ENCODE measurements around the gene ARSK.

Gene ARSK

DNA sequence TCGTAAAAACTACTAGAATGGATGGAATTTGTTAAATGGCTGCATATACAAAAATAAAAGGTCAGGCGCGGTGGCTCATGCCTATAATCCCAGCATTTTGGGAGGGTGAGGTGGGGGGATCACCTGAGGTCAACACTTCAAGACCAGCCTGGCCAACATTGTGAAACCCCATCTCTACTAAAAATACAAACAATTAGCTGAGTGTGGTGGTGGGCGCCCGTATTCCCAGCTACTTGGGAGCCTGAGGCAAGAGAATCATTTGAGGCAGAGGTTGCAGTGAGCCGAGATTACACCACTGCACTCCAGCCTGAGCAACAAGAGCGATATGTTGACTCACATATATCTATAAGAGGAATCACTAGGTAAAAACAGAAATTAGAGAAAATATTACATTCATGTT, 55.6 kb downstream of the ARSK start (continued):
- TF ChIP-seq, protein P1, sequence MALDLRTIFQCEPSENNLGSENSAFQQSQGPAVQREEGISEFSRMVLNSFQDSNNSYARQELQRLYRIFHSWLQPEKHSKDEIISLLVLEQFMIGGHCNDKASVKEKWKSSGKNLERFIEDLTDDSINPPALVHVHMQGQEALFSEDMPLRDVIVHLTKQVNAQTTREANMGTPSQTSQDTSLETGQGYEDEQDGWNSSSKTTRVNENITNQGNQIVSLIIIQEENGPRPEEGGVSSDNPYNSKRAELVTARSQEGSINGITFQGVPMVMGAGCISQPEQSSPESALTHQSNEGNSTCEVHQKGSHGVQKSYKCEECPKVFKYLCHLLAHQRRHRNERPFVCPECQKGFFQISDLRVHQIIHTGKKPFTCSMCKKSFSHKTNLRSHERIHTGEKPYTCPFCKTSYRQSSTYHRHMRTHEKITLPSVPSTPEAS (tag by site-specific recombination; IDR thresholded peaks at IDR 0.05), result no peak
- TF ChIP-seq ZNF544 (tag by site-specific recombination; IDR thresholded peaks at IDR 0.05), result no peak
- TF ChIP-seq ZNF391 (tag by site-specific recombination; IDR thresholded peaks at IDR 0.05; ENCODE audit: borderline replicate concordance, low read depth), result no peak
- TF ChIP-seq ZNF521 (tag by site-specific recombination; IDR thresholded peaks at IDR 0.05), result no peak
- no peak for TF ChIP-seq IKZF3 (tag by site-specific recombination; IDR thresholded peaks at IDR 0.05)
- TF ChIP-seq, protein P2, sequence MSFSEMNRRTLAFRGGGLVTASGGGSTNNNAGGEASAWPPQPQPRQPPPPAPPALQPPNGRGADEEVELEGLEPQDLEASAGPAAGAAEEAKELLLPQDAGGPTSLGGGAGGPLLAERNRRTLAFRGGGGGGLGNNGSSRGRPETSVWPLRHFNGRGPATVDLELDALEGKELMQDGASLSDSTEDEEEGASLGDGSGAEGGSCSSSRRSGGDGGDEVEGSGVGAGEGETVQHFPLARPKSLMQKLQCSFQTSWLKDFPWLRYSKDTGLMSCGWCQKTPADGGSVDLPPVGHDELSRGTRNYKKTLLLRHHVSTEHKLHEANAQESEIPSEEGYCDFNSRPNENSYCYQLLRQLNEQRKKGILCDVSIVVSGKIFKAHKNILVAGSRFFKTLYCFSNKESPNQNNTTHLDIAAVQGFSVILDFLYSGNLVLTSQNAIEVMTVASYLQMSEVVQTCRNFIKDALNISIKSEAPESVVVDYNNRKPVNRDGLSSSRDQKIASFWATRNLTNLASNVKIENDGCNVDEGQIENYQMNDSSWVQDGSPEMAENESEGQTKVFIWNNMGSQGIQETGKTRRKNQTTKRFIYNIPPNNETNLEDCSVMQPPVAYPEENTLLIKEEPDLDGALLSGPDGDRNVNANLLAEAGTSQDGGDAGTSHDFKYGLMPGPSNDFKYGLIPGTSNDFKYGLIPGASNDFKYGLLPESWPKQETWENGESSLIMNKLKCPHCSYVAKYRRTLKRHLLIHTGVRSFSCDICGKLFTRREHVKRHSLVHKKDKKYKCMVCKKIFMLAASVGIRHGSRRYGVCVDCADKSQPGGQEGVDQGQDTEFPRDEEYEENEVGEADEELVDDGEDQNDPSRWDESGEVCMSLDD (tag by site-specific recombination; IDR thresholded peaks at IDR 0.05), result no peak
- no peak for TF ChIP-seq ZNF341 (tag by site-specific recombination; IDR thresholded peaks at IDR 0.05; ENCODE audit: low read depth)
- TF ChIP-seq ZNF585B (tag by site-specific recombination; IDR thresholded peaks at IDR 0.05), result no peak

DNA sequence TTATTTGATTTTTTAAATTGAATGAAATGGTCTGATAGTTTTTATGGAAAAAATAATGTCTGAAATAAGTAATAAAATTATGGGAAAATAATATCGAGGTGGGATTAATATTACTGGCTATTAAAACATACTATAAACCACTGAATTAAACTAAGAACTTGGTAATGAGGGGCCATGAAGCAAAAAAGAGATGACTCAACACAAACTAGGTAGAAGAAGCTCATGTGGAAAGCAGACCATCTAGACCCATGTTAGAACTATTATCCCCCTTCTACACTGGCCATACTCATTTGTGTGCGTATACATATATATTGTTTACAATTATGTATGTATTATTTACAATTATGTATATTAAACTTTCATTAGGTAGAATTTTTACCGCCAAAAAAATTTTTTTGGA, 56.5 kb downstream of the ARSK start:
- ChIA-PET POLR2A (no interaction called here), CTCF (interaction anchor here (0.6 kb wide), 1 partner anchor 701 kb away, joined by 5 read pairs; no protein-coding TSS in a partner anchor)
- Histone ChIP-seq H3K36me3 (ENCODE audit: control insufficient read depth in 2 of 2, insufficient read depth in 1 of 2, low read length in 2 of 2) (no peaks in the 10 kb centered on the region), H3K27ac (ENCODE audit: extremely low read depth, low read depth, low read length) (no peak overlapping the region), H3K4me1 (ENCODE audit: control insufficient read depth, insufficient read depth, low read length) (no peaks in the 10 kb centered on the region), H3K9me3 (ENCODE audit: control insufficient read depth, insufficient read depth, low read depth, low read length) (no peaks in the 10 kb centered on the region), H3K4me3 (ENCODE audit: low read depth, low read length) (no peak overlapping the region)
- TF ChIP-seq ZBTB48 (tag by site-specific recombination; IDR thresholded peaks at IDR 0.05) (no peak), ZNF571 (tag by site-specific recombination; IDR thresholded peaks at IDR 0.05) (no peak)

DNA sequence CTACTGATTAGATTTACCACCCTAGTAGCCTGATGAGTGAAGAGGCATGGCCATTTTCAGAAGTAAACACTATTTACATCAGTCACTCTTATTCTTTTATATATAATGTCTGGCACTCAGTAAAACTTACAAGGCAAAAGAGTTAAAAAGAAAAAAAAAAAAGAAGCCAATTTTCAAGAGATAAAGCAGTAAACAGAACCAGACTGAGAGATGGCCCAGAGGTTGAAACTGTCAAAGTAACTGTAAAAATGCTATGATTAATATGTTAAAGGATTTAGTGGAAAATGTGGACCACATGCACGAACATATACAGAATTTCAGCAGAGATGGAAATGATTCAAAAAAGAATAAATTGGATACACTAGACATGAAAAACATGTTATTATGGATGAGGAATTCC, 58.6 kb downstream of the ARSK start:
- Histone ChIP-seq H3K9me3 (ENCODE audit: control insufficient read depth, insufficient read depth, low read depth, low read length) (no peaks in the 10 kb centered on the region), H3K36me3 (ENCODE audit: control insufficient read depth in 2 of 2, insufficient read depth in 1 of 2, low read length in 2 of 2) (no peaks in the 10 kb centered on the region), H3K4me3 (ENCODE audit: low read depth, low read length) (no peak overlapping the region), H3K4me1 (ENCODE audit: control insufficient read depth, insufficient read depth, low read length) (no peaks in the 10 kb centered on the region), H3K27ac (ENCODE audit: extremely low read depth, low read depth, low read length) (no peak overlapping the region)
- CTCF ChIA-PET, result no interaction called here
- TF ChIP-seq EGR2 (tag by site-specific recombination; IDR thresholded peaks at IDR 0.05; ENCODE audit: low read depth) (no peak), SETDB1 (IDR thresholded peaks at IDR 0.05; ENCODE audit: insufficient read length, low read length) (peak; percentile 67), ZNF202 (tag by site-specific recombination; IDR thresholded peaks at IDR 0.05; ENCODE audit: borderline replicate concordance) (no peak)
- TF ChIP-seq, protein P3, sequence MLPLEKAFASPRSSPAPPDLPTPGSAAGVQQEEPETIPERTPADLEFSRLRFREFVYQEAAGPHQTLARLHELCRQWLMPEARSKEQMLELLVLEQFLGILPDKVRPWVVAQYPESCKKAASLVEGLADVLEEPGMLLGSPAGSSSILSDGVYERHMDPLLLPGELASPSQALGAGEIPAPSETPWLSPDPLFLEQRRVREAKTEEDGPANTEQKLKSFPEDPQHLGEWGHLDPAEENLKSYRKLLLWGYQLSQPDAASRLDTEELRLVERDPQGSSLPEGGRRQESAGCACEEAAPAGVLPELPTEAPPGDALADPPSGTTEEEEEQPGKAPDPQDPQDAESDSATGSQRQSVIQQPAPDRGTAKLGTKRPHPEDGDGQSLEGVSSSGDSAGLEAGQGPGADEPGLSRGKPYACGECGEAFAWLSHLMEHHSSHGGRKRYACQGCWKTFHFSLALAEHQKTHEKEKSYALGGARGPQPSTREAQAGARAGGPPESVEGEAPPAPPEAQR (tag by site-specific recombination; IDR thresholded peaks at IDR 0.05), result no peak
- POLR2A ChIA-PET, result no interaction called here

DNA sequence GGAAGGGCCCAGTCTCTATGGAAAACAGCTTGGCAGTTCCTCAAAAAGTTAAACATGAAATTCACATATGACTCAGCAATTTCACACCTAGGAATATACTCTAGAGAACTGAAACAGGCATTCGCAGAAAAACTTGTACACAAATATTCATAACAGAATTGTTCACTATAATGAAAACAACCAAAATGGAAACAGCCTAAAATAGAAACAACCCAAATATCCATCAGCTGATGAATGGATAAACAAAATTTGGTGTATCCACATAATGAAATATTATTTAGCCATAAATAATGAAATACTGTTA, 60.2 kb downstream of the ARSK start:
- no peaks in the 10 kb centered on the region for H3K4me1 ChIP-seq (ENCODE audit: control insufficient read depth, insufficient read depth, low read length)
- no peak overlapping the region for H3K4me3 ChIP-seq (ENCODE audit: low read depth, low read length)
- POLR2A ChIA-PET, result no interaction called here
- no peak overlapping the region for H3K27ac ChIP-seq (ENCODE audit: extremely low read depth, low read depth, low read length)
- no peaks in the 10 kb centered on the region for H3K36me3 ChIP-seq (ENCODE audit: control insufficient read depth in 2 of 2, insufficient read depth in 1 of 2, low read length in 2 of 2)
- TF ChIP-seq ZNF791 (tag by site-specific recombination; IDR thresholded peaks at IDR 0.05) (no peak), KLF9 (tag by site-specific recombination; IDR thresholded peaks at IDR 0.05; ENCODE audit: low read depth) (no peak), ZNF677 (tag by site-specific recombination; IDR thresholded peaks at IDR 0.05) (no peak), ZNF175 (tag by site-specific recombination; IDR thresholded peaks at IDR 0.05) (no peak), ZNF664 (tag by site-specific recombination; IDR thresholded peaks at IDR 0.05) (no peak), ZNF549 (tag by site-specific recombination; IDR thresholded peaks at IDR 0.05) (no peak), ZBTB48 (tag by site-specific recombination; IDR thresholded peaks at IDR 0.05) (no peak), SETDB1 (IDR thresholded peaks at IDR 0.05; ENCODE audit: insufficient read length, low read length) (no peak)
- TF ChIP-seq, protein P4, sequence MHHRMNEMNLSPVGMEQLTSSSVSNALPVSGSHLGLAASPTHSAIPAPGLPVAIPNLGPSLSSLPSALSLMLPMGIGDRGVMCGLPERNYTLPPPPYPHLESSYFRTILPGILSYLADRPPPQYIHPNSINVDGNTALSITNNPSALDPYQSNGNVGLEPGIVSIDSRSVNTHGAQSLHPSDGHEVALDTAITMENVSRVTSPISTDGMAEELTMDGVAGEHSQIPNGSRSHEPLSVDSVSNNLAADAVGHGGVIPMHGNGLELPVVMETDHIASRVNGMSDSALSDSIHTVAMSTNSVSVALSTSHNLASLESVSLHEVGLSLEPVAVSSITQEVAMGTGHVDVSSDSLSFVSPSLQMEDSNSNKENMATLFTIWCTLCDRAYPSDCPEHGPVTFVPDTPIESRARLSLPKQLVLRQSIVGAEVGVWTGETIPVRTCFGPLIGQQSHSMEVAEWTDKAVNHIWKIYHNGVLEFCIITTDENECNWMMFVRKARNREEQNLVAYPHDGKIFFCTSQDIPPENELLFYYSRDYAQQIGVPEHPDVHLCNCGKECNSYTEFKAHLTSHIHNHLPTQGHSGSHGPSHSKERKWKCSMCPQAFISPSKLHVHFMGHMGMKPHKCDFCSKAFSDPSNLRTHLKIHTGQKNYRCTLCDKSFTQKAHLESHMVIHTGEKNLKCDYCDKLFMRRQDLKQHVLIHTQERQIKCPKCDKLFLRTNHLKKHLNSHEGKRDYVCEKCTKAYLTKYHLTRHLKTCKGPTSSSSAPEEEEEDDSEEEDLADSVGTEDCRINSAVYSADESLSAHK (tag by site-specific recombination; IDR thresholded peaks at IDR 0.05), result no peak
- TF ChIP-seq, protein P5, sequence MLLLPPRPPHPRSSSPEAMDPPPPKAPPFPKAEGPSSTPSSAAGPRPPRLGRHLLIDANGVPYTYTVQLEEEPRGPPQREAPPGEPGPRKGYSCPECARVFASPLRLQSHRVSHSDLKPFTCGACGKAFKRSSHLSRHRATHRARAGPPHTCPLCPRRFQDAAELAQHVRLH (tag by site-specific recombination; IDR thresholded peaks at IDR 0.05), result no peak
- CTCF ChIA-PET, result interaction anchor here (0.6 kb wide), 1 partner anchor 217 kb away, joined by 3 read pairs; no protein-coding TSS in a partner anchor
- H3K9me3 ChIP-seq (ENCODE audit: control insufficient read depth, insufficient read depth, low read depth, low read length), result no peaks in the 10 kb centered on the region

Data from HEK293 (cell line).